ENCODE measurements around the gene RANGAP1.

Gene RANGAP1

DNA sequence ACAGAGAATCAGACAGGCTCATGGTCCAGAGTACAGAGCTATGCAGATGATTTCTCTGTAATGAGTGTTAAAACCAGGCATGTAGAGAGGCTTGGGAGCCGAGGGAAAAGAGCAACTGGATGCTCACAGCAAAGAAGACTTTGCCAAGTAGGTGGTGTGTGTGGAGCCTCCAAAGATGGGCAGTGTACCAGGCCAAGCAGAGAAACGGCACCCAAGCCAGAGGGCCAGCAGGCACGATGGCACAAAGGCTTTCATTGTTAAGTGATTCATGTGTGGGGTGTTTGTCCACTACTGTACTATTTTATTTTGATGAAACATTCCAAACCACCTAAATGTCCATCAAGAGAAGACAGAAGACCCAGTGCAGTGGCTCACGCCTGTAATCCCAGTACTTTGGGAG lies 11.1 kb downstream of the RANGAP1 start:
- no peak for DNase-seq (ENCODE audit: low read depth)
- no peak overlapping the region for H3K4me3 ChIP-seq (ENCODE audit: control insufficient read depth, low read depth, low read length)
- TF ChIP-seq, protein P1, sequence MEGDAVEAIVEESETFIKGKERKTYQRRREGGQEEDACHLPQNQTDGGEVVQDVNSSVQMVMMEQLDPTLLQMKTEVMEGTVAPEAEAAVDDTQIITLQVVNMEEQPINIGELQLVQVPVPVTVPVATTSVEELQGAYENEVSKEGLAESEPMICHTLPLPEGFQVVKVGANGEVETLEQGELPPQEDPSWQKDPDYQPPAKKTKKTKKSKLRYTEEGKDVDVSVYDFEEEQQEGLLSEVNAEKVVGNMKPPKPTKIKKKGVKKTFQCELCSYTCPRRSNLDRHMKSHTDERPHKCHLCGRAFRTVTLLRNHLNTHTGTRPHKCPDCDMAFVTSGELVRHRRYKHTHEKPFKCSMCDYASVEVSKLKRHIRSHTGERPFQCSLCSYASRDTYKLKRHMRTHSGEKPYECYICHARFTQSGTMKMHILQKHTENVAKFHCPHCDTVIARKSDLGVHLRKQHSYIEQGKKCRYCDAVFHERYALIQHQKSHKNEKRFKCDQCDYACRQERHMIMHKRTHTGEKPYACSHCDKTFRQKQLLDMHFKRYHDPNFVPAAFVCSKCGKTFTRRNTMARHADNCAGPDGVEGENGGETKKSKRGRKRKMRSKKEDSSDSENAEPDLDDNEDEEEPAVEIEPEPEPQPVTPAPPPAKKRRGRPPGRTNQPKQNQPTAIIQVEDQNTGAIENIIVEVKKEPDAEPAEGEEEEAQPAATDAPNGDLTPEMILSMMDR (conservative IDR thresholded peaks at IDR 0.05; ENCODE audit: control insufficient read depth, insufficient read depth, low read depth, low read length) = no peak

- DNase-seq (ENCODE audit: low read depth) = no peak
- TF ChIP-seq, protein P1 (conservative IDR thresholded peaks at IDR 0.05; ENCODE audit: control insufficient read depth, insufficient read depth, low read depth, low read length) = no peak
- H3K4me3 ChIP-seq (ENCODE audit: control insufficient read depth, low read depth, low read length) = no peak overlapping the region
Measured at GRCh38 chr22:41273128-41273527, 12.9 kb downstream of the RANGAP1 start.

DNA sequence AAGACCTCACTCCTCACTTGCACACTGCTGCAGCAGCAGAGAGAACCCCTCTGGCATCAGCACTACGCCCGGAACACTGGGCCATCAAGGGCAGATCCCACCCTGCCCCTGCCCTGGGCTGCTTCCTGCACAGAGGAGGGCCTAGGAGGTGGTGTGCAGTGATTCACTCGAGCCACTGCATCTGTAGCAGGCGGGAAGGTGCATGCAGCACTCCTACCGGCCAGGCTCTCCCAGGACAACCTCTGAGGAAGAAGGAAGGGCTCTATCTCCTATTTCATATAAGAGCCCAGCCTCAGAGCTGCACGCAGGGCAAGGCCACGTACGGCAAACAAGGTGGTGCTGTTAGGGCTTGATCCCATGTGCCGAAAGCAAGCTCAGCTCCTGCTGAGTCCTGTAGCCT lies 14.2 kb downstream of the RANGAP1 start:
- TF ChIP-seq, protein P1 (conservative IDR thresholded peaks at IDR 0.05; ENCODE audit: control insufficient read depth, insufficient read depth, low read depth, low read length) = no peak
- no peak overlapping the region for H3K4me3 ChIP-seq (ENCODE audit: control insufficient read depth, low read depth, low read length)
- DNase-seq (ENCODE audit: low read depth) = no peak

- DNase-seq (ENCODE audit: low read depth) = no peak
- H3K4me3 ChIP-seq (ENCODE audit: control insufficient read depth, low read depth, low read length) = no peak overlapping the region
- TF ChIP-seq, protein P1 (conservative IDR thresholded peaks at IDR 0.05; ENCODE audit: control insufficient read depth, insufficient read depth, low read depth, low read length) = no peak
Measured at GRCh38 chr22:41267958-41268357, 18.0 kb downstream of the RANGAP1 start.

- DNase-seq (ENCODE audit: low read depth) = no peak
- no peak overlapping the region for H3K4me3 ChIP-seq (ENCODE audit: control insufficient read depth, low read depth, low read length)
- TF ChIP-seq, protein P1 (conservative IDR thresholded peaks at IDR 0.05; ENCODE audit: control insufficient read depth, insufficient read depth, low read depth, low read length) = no peak
Measured at GRCh38 chr22:41264408-41264941, 21.5 kb downstream of the RANGAP1 start.

GRCh38 chr22:41263704-41264103 lies 22.3 kb downstream of the RANGAP1 start:
- DNase-seq (ENCODE audit: low read depth) = no peak
- H3K4me3 ChIP-seq (ENCODE audit: control insufficient read depth, low read depth, low read length) = no peak overlapping the region
- TF ChIP-seq, protein P1 (conservative IDR thresholded peaks at IDR 0.05; ENCODE audit: control insufficient read depth, insufficient read depth, low read depth, low read length) = no peak

GRCh38 chr22:41262250-41262765 lies 23.7 kb downstream of the RANGAP1 start:
- DNase-seq (ENCODE audit: low read depth) = no peak

More at GRCh38 chr22:41262250-41262765, 23.7 kb downstream of the RANGAP1 start:
- H3K4me3 ChIP-seq (ENCODE audit: control insufficient read depth, low read depth, low read length) = no peak overlapping the region
- TF ChIP-seq, protein P1 (conservative IDR thresholded peaks at IDR 0.05; ENCODE audit: control insufficient read depth, insufficient read depth, low read depth, low read length) = no peak

Measured in fibroblast of mammary gland (primary cell).